ENCODE data around the gene LRCOL1.

Gene LRCOL1

GRCh38 chr12:132618683-132619043 lies 8.3 kb upstream of the LRCOL1 start, which contains the start of gene P2RX2:
P2RX2 (plus strand) TSS chr12:132618776; CDS start chr12:132618817, 41 bp downstream.
- peak; percentile 34 for DNase-seq

- peak; percentile 53 for DNase-seq
Measured at GRCh38 chr12:132617822-132618682, 7.7 kb upstream of the LRCOL1 start.

- DNase-seq, result no peak
Measured at GRCh38 chr12:132617135-132617701, 6.8 kb upstream of the LRCOL1 start.

GRCh38 chr12:132615579-132616038 lies 5.2 kb upstream of the LRCOL1 start:
- no peak for DNase-seq

- DNase-seq, result peak; percentile 94
Measured at GRCh38 chr12:132614861-132615578, 4.6 kb upstream of the LRCOL1 start.

- DNase-seq, result no peak
Measured at GRCh38 chr12:132614029-132614428, 3.6 kb upstream of the LRCOL1 start.

GRCh38 chr12:132611620-132612019 lies 1.2 kb upstream of the LRCOL1 start:
- DNase-seq, result no peak

GRCh38 chr12:132610866-132611602 lies 652 bp upstream of the LRCOL1 start:
- DNase-seq, result no peak

- no peak for DNase-seq
Measured at GRCh38 chr12:132608231-132609171, 1.9 kb downstream of the LRCOL1 start.

GRCh38 chr12:132606927-132607326 lies 3.5 kb downstream of the LRCOL1 start:
- DNase-seq, result no peak

- no peak for DNase-seq
Measured at GRCh38 chr12:132606466-132606865, 3.9 kb downstream of the LRCOL1 start.

GRCh38 chr12:132605892-132606291 lies 4.5 kb downstream of the LRCOL1 start:
- no peak for DNase-seq

GRCh38 chr12:132604668-132605441 lies 5.5 kb downstream of the LRCOL1 start:
- no peak for DNase-seq

- DNase-seq, result no peak
Measured at GRCh38 chr12:132604151-132604618, 6.2 kb downstream of the LRCOL1 start.

- no peak for DNase-seq
Measured at GRCh38 chr12:132603240-132604150, 6.9 kb downstream of the LRCOL1 start.

- DNase-seq, result peak; percentile 67
Measured at GRCh38 chr12:132602572-132603239, 7.7 kb downstream of the LRCOL1 start.

GRCh38 chr12:132601171-132601883 lies 9.1 kb downstream of the LRCOL1 start:
- DNase-seq, result no peak

Measured in eye (tissue), 1 donor.